Stomach (tissue), 9 donors: ENCODE results near the gene SH3GL1. TPM values are rescaled to one million over a fixed set of nuclear protein-coding genes. Genes with fewer than 3 reads are reported as not detected.

Source experiments
- DNase-seq, 2 donors: peaks; one replicate each; pipeline versions ENCODE4 v3.0.0 to v3.0.0-alpha.2; 2013 to 2019
- H3K27ac ChIP-seq, 5 donors: fragments of 200-600 bp in 4 of 5; sonication (generic) in 4 of 5; one replicate each; pipeline ENCODE4 v1.5.1; 2013 to 2019; ENCODE audit warnings: mild to moderate bottlenecking in 1 of 5, moderate library complexity in 1 of 5
- H3K27me3 ChIP-seq, 3 donors: fragments of 200-600 bp; sonication (generic); one replicate each; pipeline ENCODE4 v1.5.1; 2017 to 2019; ENCODE audit warnings: mixed run types in 1 of 3
- H3K36me3 ChIP-seq, 4 donors: fragments of 200-600 bp; sonication (generic); 1 replicate in 3 of 4; 2 replicates in 1 of 4; pipeline ENCODE4 v1.5.1; 2016 to 2019
- H3K4me1 ChIP-seq, 4 donors: fragments of 200-600 bp; sonication (generic); one replicate each; pipeline ENCODE4 v1.5.1; 2016 to 2019
- H3K4me3 ChIP-seq, 4 donors: fragments of 200-600 bp; sonication (generic) in 3 of 4; one replicate each; pipeline ENCODE4 v1.5.1; 2016 to 2019; ENCODE audit warnings: mild to moderate bottlenecking in 1 of 4
- H3K9me3 ChIP-seq, 4 donors: fragments of 200-600 bp; sonication (generic); one replicate each; pipeline ENCODE4 v1.5.1; 2016 to 2019
- EP300 ChIP-seq: sonication (generic); formaldehyde crosslinking; IDR thresholded peaks from one replicate; pipeline ENCODE4 v1.6.1; 2017; ENCODE audit warnings: antibody characterized with exemption
- POLR2A ChIP-seq, 4 donors: fragments of 450-650 bp; IDR thresholded peaks; one replicate each; pipeline ENCODE4 v1.6.1; 2016; ENCODE audit warnings: antibody characterized with exemption in 4 of 4, control low read depth in 2 of 4, mild to moderate bottlenecking in 1 of 4, moderate library complexity in 1 of 4
- POLR2AphosphoS5 ChIP-seq, 3 donors: sonication (generic); formaldehyde crosslinking; IDR thresholded peaks; one replicate each; pipeline ENCODE4 v1.6.1; 2016; ENCODE audit warnings: antibody characterized with exemption in 3 of 3
- WGBS, 5 donors: extraction: QIAGEN DNeasy Blood & Tissue Kit in 3 of 5; methylation state at CpG; one replicate each; pipeline versions ENCODE4 v1.1.5 to v1.1.7; 2013 to 2018; 5-methylcytosine and 5-hydroxymethylcytosine counted together
- intact Hi-C: fragments of 100-400 bp; cut with DNase I; formaldehyde crosslinking; loops from one replicate; pipeline ENCODE4 v1.15.1; 2023; ENCODE audit warnings: low total_unique reads
- polyA plus RNA-seq, 3 donors: library from polyadenylated mRNA; stranded (reverse); fragments of 200-250 nt; gene quantifications; one replicate each; pipeline ENCODE4 v1.2.3, GENCODE V29; 2013
- total RNA-seq, 5 donors: library from RNA; depleted of rRNA; stranded (reverse); fragments of >200 nt; gene quantifications; one replicate each; pipeline versions ENCODE4 v1.1.0 to v1.2.3, GENCODE V29; 2014 to 2016
- TF ChIP-seq, protein P1 (sequence below), 7 experiments: fragments of 450-650 bp in 4 of 7; fragments of 200-600 bp in 3 of 7; sonication (generic) in 3 of 7; IDR thresholded peaks; one replicate each; pipeline ENCODE4 v1.5.1; 2016 to 2019; ENCODE audit warnings: antibody characterized with exemption in 7 of 7, control low read depth in 2 of 7, mild to moderate bottlenecking in 1 of 7
- donor health status: healthy with polysubstance abuse.
- donor health status: Bipolar disorder and iron deficiency.
- donor health status: healthy.

SH3GL1 gene
- total and polyA plus RNA-seq, 8 donors: 14.8 to 111 (median 36.9) TPM

DNA sequence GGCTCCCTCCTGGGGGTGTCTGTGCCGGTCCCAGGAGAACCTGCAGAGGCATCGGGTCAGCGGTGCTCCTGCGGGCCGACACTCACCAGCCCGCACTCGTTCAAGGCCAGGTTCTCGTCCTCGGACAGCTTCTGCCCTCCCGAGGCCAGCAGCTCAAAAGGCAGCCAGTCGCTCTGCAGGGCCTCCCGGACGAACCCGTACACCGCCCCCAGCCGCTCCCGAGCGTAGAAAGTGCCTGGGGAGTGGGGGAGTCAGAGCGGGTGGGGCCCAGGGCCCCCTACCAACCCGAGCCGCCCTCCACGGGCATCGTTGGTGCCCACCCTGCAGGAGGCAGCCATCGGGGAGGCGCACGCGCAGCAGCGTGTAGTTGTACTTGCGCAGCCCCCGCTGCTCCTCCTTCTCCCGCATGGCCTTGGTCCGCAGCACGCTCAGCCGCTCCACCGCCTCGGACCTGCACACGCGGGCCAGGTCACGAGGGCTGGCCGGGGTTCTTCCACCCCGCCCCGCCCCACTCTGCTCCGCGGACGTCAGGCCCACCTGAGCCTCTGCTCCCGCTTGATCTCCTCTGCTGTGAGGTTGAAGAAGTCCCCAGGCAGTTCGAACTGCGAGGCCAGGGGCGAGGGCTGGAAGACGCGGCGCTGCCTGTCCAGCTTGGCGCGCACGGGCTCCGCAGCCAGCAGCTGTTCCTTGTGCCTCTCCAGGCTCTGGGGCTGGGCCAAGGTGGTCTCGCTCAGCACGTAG, 45.8 kb upstream of the SH3GL1 start:
- H3K27me3 ChIP-seq: no peaks in the 10 kb centered on the region
- intact Hi-C loops: no loop called here
- peaks cover 55 to 78% (median 74%) of the 10 kb centered on the region in 4 donors for H3K36me3 ChIP-seq
- WGBS, 5 donors: 91 to 94% (median 93%) methylated on average over 51 to 58 of the region's 58 CpGs
- TF ChIP-seq, protein P1, sequence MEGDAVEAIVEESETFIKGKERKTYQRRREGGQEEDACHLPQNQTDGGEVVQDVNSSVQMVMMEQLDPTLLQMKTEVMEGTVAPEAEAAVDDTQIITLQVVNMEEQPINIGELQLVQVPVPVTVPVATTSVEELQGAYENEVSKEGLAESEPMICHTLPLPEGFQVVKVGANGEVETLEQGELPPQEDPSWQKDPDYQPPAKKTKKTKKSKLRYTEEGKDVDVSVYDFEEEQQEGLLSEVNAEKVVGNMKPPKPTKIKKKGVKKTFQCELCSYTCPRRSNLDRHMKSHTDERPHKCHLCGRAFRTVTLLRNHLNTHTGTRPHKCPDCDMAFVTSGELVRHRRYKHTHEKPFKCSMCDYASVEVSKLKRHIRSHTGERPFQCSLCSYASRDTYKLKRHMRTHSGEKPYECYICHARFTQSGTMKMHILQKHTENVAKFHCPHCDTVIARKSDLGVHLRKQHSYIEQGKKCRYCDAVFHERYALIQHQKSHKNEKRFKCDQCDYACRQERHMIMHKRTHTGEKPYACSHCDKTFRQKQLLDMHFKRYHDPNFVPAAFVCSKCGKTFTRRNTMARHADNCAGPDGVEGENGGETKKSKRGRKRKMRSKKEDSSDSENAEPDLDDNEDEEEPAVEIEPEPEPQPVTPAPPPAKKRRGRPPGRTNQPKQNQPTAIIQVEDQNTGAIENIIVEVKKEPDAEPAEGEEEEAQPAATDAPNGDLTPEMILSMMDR (IDR thresholded peaks at IDR 0.05): no peak
- TF ChIP-seq EP300 (no peak), POLR2A (IDR thresholded peaks at IDR 0.05) (no peak), POLR2AphosphoS5 (IDR thresholded peaks at IDR 0.05) (no peak)
- no peak for DNase-seq
- no peaks in the 10 kb centered on the region for H3K9me3 ChIP-seq
- peak overlapping the region in 1 of 5 donors; percentile 84 for H3K27ac ChIP-seq
- no peak overlapping the region for H3K4me3 ChIP-seq
- H3K4me1 ChIP-seq: peaks cover 4 to 23% (median 14%) of the 10 kb centered on the region in 4 donors

GRCh38 chr19:4444765-4445741, 44.7 kb upstream of the SH3GL1 start:
- no peak overlapping the region for H3K27ac ChIP-seq
- intact Hi-C loops: no loop called here
- no peaks in the 10 kb centered on the region for H3K9me3 ChIP-seq
- H3K36me3 ChIP-seq: peaks cover 52 to 69% (median 66%) of the 10 kb centered on the region in 4 donors
- DNase-seq: no peak
- no peak overlapping the region for H3K4me3 ChIP-seq
- H3K27me3 ChIP-seq: no peaks in the 10 kb centered on the region
- 78 to 82% (median 81%) methylated on average over 30 to 36 of the region's 36 CpGs for WGBS, 5 donors
- no peak for TF ChIP-seq EP300
- TF ChIP-seq, protein P1 (IDR thresholded peaks at IDR 0.05): no peak
- no peak for TF ChIP-seq POLR2A (IDR thresholded peaks at IDR 0.05)
- TF ChIP-seq POLR2AphosphoS5 (IDR thresholded peaks at IDR 0.05): no peak
- peaks cover 4 to 23% (median 14%) of the 10 kb centered on the region in 4 donors for H3K4me1 ChIP-seq

DNA sequence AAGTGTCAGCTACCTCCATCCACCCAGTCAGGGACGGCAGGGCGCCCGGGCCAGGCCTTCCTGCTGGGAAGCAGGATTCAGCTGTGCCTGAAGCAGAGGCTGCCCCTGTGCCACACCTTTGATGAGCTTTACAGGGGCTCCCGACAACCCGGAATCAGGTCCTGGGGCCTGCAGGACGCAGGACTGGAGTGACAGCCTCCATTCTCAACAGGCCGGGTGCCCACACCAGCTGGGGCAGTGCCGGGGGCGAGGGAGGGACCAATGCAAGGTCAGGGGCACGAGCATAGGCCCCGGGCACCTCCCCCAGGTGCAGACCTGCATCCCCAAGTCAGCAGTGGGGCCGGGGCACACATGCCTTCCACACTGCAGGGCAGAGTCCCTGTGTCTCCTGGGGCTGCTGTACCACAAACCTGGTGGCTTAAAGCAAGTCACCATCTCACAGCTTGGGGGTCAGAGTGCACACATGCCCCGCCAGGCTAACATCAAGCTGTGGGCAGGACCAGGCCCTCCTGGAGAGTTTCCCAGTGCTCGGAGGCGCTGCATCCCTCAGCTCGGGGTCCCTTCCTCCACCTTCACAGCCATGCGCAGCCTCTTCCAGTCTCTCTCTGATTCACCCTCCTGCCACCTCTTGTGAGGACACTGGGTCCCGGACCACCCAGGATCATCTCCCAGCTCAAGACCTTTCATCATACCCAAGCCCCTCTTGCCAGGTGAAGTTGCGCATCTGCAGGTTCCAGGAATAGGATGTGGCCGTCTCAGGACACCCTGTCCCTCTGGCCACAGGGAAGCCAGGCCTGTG, 43.8 kb upstream of the SH3GL1 start:
- H3K27ac ChIP-seq: no peak overlapping the region
- no peaks in the 10 kb centered on the region for H3K27me3 ChIP-seq
- H3K9me3 ChIP-seq: no peaks in the 10 kb centered on the region
- peaks cover 2 to 15% (median 9%) of the 10 kb centered on the region in 4 donors for H3K4me1 ChIP-seq
- 61 to 80% (median 75%) methylated on average over 8 to 20 of the region's 20 CpGs for WGBS, 5 donors
- H3K4me3 ChIP-seq: no peak overlapping the region
- intact Hi-C loops: no loop called here
- H3K36me3 ChIP-seq: peaks cover 43 to 68% (median 63%) of the 10 kb centered on the region in 4 donors
- TF ChIP-seq POLR2A (IDR thresholded peaks at IDR 0.05): no peak
- no peak for TF ChIP-seq POLR2AphosphoS5 (IDR thresholded peaks at IDR 0.05)
- no peak for TF ChIP-seq EP300
- TF ChIP-seq, protein P1 (IDR thresholded peaks at IDR 0.05): no peak
- no peak for DNase-seq
